ENCODE results near the gene MYO1B. TPM values are rescaled to one million over a fixed set of nuclear protein-coding genes. Genes with fewer than 3 reads are reported as not detected.

Gene MYO1B
- total and polyA plus RNA-seq, 2 experiments from 2014 or later, result 26.4 to 70.6 TPM

DNA sequence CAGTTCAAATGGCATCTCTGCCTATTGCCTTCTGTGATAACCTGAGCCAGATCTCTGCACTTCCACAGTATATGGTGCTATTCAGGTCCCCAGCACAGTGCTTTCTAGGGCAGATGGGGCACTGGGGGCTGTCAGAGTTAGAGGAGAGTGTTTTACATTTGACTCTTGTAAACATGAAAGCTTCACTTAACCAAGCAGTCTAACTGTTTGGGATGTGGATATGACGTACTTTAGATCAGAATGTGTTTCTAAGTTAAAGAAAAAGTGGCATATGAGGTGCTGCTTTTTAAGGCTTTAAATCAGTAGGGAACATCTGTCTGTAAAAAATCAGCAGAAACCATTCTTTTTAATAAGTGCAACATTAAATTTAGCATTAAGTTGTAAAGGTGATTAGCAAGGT, 75.7 kb downstream of the MYO1B start:
- no peaks in the 10 kb centered on the region for H3K36me3 ChIP-seq (ENCODE audit: insufficient read depth)
- peaks cover 4% of the 10 kb centered on the region; the same call in 1 of the 3 replicates for H3K9me3 Mint-ChIP-seq
- H4K20me1 ChIP-seq (replicated peaks; ENCODE audit: insufficient read depth), result no peaks in the 10 kb centered on the region
- no peaks in the 10 kb centered on the region for H3K27me3 ChIP-seq (ENCODE audit: insufficient read depth)
- H3K79me2 ChIP-seq (replicated peaks; ENCODE audit: insufficient read depth), result peaks cover 82% of the 10 kb centered on the region
- H3K27me3 Mint-ChIP-seq (ENCODE audit: insufficient read depth, low read depth, poor library complexity), result no peaks in the 10 kb centered on the region
- H3K4me1 ChIP-seq (ENCODE audit: insufficient read depth), result peaks cover 60% of the 10 kb centered on the region
- no peak for TF ChIP-seq POLR2AphosphoS5 (IDR thresholded peaks at IDR 0.05; ENCODE audit: low read depth)
- no peak for TF ChIP-seq NANOG (IDR thresholded peaks at IDR 0.05; ENCODE audit: borderline replicate concordance)
- TF ChIP-seq EZH2phosphoT487 (IDR thresholded peaks at IDR 0.05; ENCODE audit: unreplicated experiment), result no peak
- TF ChIP-seq ZNF114 (CRISPR knock-in tag; IDR thresholded peaks at IDR 0.05), result no peak
- H3K4me1 Mint-ChIP-seq, result peaks cover 67% of the 10 kb centered on the region
- DNase-seq (ENCODE audit: low spot score), result no peak
- no peak overlapping the region for H3K4me3 ChIP-seq
- peak overlapping the region; percentile 67 for H3K4me2 ChIP-seq
- no peaks in the 10 kb centered on the region for H3F3A ChIP-seq (replicated peaks; ENCODE audit: low read depth)
- H2AFZ ChIP-seq, result no peak overlapping the region
- no peak overlapping the region; the same call in 1 of the 2 replicates for H3K27ac ChIP-seq (ENCODE audit: low read depth)
- no peak overlapping the region for H3K4me3 Mint-ChIP-seq
- ATAC-seq, result no peak
- H3K36me3 Mint-ChIP-seq (ENCODE audit: low read depth), result peaks cover 15% of the 10 kb centered on the region; the same call in 2 of the 3 replicates
- H3K9me2 ChIP-seq (ENCODE audit: insufficient read depth), result peaks cover 8% of the 10 kb centered on the region; the same call in 1 of the 2 replicates
- peak overlapping the region; percentile 60; the same call in 1 of the 2 replicates for H3K27ac Mint-ChIP-seq

DNA sequence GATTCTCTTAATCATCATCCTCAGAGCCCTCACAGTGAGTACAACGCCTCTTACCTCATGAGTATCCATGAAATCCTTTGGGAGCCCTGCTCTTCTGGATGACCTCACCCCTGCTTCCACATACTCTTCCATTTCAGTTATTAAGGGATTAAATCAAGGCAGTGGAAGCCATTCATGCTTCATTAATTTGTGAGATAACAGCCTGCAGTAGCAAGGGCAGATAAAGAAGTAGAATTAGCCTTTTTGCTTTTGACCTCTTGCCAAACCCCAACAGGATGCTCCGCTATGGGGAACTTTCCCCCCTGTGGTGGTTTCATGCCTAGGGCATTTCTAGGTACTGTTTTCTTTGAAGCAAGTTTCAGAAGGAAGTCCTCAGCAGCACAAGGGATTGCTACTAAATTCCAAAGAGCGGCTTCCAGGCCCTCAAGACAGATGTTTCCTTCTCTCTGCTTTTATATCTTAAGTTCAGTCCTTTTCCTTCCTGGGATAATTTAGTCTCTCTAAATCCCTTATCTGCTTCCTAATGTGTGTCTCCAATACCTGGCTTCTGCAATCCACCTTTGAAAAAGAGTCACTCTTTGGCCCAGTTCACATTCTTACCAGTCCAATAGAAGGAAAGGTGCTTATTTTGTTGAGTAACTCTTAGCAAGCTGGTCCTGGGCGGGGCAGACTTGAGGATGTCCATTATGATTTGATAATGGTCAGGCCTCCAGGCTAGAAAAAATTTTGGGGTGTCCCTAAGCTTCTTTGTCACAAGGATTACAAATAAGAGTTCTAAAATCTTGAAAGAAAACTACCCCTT, 76.9 kb downstream of the MYO1B start:
- peaks cover 57% of the 10 kb centered on the region for H3K4me1 ChIP-seq (ENCODE audit: insufficient read depth)
- H3K27ac ChIP-seq (ENCODE audit: low read depth), result peak overlapping the region; percentile 83
- H3K4me3 Mint-ChIP-seq, result peak overlapping the region; percentile 25; the same call in 2 of the 3 replicates

More for the DNA sequence above, 76.9 kb downstream of the MYO1B start:
- H3K36me3 ChIP-seq (ENCODE audit: insufficient read depth), result no peaks in the 10 kb centered on the region
- no peak overlapping the region for H2AFZ ChIP-seq
- no peaks in the 10 kb centered on the region for H4K20me1 ChIP-seq (replicated peaks; ENCODE audit: insufficient read depth)
- H3K27me3 ChIP-seq (ENCODE audit: insufficient read depth), result no peaks in the 10 kb centered on the region
- peak overlapping the region; percentile 67 for H3K4me2 ChIP-seq
- H3K9me2 ChIP-seq (ENCODE audit: insufficient read depth), result peaks cover 13% of the 10 kb centered on the region; the same call in 1 of the 2 replicates
- peaks cover 4% of the 10 kb centered on the region; the same call in 1 of the 3 replicates for H3K9me3 Mint-ChIP-seq
- peaks cover 61% of the 10 kb centered on the region for H3K4me1 Mint-ChIP-seq
- peak overlapping the region; percentile 26 for H3K4me3 ChIP-seq
- no peaks in the 10 kb centered on the region for H3F3A ChIP-seq (replicated peaks; ENCODE audit: low read depth)
- H3K79me2 ChIP-seq (replicated peaks; ENCODE audit: insufficient read depth), result peaks cover 81% of the 10 kb centered on the region
- peak; percentile 69 for ATAC-seq
- TF ChIP-seq, protein P1, sequence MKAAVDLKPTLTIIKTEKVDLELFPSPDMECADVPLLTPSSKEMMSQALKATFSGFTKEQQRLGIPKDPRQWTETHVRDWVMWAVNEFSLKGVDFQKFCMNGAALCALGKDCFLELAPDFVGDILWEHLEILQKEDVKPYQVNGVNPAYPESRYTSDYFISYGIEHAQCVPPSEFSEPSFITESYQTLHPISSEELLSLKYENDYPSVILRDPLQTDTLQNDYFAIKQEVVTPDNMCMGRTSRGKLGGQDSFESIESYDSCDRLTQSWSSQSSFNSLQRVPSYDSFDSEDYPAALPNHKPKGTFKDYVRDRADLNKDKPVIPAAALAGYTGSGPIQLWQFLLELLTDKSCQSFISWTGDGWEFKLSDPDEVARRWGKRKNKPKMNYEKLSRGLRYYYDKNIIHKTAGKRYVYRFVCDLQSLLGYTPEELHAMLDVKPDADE (IDR thresholded peaks at IDR 0.05), result no peak
- TF ChIP-seq, protein P2, sequence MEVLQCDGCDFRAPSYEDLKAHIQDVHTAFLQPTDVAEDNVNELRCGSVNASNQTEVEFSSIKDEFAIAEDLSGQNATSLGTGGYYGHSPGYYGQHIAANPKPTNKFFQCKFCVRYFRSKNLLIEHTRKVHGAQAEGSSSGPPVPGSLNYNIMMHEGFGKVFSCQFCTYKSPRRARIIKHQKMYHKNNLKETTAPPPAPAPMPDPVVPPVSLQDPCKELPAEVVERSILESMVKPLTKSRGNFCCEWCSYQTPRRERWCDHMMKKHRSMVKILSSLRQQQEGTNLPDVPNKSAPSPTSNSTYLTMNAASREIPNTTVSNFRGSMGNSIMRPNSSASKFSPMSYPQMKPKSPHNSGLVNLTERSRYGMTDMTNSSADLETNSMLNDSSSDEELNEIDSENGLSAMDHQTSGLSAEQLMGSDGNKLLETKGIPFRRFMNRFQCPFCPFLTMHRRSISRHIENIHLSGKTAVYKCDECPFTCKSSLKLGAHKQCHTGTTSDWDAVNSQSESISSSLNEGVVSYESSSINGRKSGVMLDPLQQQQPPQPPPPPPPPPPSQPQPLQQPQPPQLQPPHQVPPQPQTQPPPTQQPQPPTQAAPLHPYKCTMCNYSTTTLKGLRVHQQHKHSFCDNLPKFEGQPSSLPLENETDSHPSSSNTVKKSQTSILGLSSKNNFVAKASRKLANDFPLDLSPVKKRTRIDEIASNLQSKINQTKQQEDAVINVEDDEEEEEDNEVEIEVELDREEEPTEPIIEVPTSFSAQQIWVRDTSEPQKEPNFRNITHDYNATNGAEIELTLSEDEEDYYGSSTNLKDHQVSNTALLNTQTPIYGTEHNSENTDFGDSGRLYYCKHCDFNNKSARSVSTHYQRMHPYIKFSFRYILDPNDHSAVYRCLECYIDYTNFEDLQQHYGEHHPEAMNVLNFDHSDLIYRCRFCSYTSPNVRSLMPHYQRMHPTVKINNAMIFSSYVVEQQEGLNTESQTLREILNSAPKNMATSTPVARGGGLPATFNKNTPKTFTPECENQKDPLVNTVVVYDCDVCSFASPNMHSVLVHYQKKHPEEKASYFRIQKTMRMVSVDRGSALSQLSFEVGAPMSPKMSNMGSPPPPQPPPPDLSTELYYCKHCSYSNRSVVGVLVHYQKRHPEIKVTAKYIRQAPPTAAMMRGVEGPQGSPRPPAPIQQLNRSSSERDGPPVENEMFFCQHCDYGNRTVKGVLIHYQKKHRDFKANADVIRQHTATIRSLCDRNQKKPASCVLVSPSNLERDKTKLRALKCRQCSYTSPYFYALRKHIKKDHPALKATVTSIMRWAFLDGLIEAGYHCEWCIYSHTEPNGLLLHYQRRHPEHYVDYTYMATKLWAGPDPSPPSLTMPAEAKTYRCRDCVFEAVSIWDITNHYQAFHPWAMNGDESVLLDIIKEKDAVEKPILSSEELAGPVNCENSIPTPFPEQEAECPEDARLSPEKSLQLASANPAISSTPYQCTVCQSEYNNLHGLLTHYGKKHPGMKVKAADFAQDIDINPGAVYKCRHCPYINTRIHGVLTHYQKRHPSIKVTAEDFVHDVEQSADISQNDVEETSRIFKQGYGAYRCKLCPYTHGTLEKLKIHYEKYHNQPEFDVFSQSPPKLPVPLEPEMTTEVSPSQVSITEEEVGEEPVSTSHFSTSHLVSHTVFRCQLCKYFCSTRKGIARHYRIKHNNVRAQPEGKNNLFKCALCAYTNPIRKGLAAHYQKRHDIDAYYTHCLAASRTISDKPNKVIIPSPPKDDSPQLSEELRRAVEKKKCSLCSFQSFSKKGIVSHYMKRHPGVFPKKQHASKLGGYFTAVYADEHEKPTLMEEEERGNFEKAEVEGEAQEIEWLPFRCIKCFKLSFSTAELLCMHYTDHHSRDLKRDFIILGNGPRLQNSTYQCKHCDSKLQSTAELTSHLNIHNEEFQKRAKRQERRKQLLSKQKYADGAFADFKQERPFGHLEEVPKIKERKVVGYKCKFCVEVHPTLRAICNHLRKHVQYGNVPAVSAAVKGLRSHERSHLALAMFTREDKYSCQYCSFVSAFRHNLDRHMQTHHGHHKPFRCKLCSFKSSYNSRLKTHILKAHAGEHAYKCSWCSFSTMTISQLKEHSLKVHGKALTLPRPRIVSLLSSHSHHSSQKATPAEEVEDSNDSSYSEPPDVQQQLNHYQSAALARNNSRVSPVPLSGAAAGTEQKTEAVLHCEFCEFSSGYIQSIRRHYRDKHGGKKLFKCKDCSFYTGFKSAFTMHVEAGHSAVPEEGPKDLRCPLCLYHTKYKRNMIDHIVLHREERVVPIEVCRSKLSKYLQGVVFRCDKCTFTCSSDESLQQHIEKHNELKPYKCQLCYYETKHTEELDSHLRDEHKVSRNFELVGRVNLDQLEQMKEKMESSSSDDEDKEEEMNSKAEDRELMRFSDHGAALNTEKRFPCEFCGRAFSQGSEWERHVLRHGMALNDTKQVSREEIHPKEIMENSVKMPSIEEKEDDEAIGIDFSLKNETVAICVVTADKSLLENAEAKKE (CRISPR knock-in tag; IDR thresholded peaks at IDR 0.05), result peak; percentile 95
- no peak for TF ChIP-seq ZNF114 (CRISPR knock-in tag; IDR thresholded peaks at IDR 0.05)
- TF ChIP-seq CREB1 (CRISPR knock-in tag; IDR thresholded peaks at IDR 0.05; ENCODE audit: low read depth), result no peak
- no peak for TF ChIP-seq EZH2 (IDR thresholded peaks at IDR 0.05; ENCODE audit: low read depth, unreplicated experiment)
- peak; percentile 40; the same call in 1 of the 2 replicates for TF ChIP-seq NANOG (IDR thresholded peaks at IDR 0.05; ENCODE audit: borderline replicate concordance)
- TF ChIP-seq, protein P3, sequence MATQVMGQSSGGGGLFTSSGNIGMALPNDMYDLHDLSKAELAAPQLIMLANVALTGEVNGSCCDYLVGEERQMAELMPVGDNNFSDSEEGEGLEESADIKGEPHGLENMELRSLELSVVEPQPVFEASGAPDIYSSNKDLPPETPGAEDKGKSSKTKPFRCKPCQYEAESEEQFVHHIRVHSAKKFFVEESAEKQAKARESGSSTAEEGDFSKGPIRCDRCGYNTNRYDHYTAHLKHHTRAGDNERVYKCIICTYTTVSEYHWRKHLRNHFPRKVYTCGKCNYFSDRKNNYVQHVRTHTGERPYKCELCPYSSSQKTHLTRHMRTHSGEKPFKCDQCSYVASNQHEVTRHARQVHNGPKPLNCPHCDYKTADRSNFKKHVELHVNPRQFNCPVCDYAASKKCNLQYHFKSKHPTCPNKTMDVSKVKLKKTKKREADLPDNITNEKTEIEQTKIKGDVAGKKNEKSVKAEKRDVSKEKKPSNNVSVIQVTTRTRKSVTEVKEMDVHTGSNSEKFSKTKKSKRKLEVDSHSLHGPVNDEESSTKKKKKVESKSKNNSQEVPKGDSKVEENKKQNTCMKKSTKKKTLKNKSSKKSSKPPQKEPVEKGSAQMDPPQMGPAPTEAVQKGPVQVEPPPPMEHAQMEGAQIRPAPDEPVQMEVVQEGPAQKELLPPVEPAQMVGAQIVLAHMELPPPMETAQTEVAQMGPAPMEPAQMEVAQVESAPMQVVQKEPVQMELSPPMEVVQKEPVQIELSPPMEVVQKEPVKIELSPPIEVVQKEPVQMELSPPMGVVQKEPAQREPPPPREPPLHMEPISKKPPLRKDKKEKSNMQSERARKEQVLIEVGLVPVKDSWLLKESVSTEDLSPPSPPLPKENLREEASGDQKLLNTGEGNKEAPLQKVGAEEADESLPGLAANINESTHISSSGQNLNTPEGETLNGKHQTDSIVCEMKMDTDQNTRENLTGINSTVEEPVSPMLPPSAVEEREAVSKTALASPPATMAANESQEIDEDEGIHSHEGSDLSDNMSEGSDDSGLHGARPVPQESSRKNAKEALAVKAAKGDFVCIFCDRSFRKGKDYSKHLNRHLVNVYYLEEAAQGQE (IDR thresholded peaks at IDR 0.05; ENCODE audit: unreplicated experiment), result no peak
- H3K36me3 Mint-ChIP-seq (ENCODE audit: low read depth), result peaks cover 15% of the 10 kb centered on the region; the same call in 2 of the 3 replicates
- peak overlapping the region; percentile 84 for H3K27ac Mint-ChIP-seq
- H3K27me3 Mint-ChIP-seq (ENCODE audit: insufficient read depth, low read depth, poor library complexity), result no peaks in the 10 kb centered on the region
- peak; percentile 88 for DNase-seq (ENCODE audit: low spot score)
